ENCODE results near the gene CAMK2N2.

- no peak for TF ChIP-seq POLR2A (IDR thresholded peaks at IDR 0.05)
- TF ChIP-seq CTCF (IDR thresholded peaks at IDR 0.05): no peak
Measured at GRCh38 chr3:184306341-184306972, 45.1 kb upstream of the CAMK2N2 start.
